H9 (cell line): ENCODE data around the gene HIBCH. TPM values are rescaled to one million over a fixed set of nuclear protein-coding genes. Genes with fewer than 3 reads are reported as not detected.

Experiments used
- DNase-seq: peaks from one replicate; pipeline ENCODE4 v3.0.0-alpha.2; 2017
- H2AFZ ChIP-seq: one replicate; pipeline ENCODE4 v1.6.1; 2013; ENCODE audit warnings: mild to moderate bottlenecking, low read length, control low read depth, moderate library complexity
- H2AK5ac ChIP-seq: 2 replicates; pipeline ENCODE4 v1.6.1; 2013; ENCODE audit warnings: low read length, control low read depth, mixed read lengths; ENCODE audit not compliant: insufficient read length
- H2BK120ac ChIP-seq: one replicate; pipeline ENCODE4 v1.6.1; 2013; ENCODE audit warnings: low read depth, mild to moderate bottlenecking, low read length, control low read depth, inconsistent platforms; ENCODE audit not compliant: poor library complexity, severe bottlenecking
- H2BK12ac ChIP-seq: 2 replicates; pipeline ENCODE4 v1.6.1; 2013; ENCODE audit warnings: low read length, control low read depth, mixed read lengths, low read depth; ENCODE audit not compliant: insufficient read length
- H2BK15ac ChIP-seq: 2 replicates; pipeline ENCODE4 v1.6.1; 2013; ENCODE audit warnings: low read depth, low read length, control low read depth
- H2BK20ac ChIP-seq: one replicate; pipeline ENCODE4 v1.6.1; 2013; ENCODE audit warnings: low read depth, mild to moderate bottlenecking, low read length, control low read depth, inconsistent platforms; ENCODE audit not compliant: poor library complexity, severe bottlenecking
- H2BK5ac ChIP-seq: 2 replicates; pipeline ENCODE4 v1.6.1; 2013; ENCODE audit warnings: low read length, control low read depth, mixed read lengths; ENCODE audit not compliant: insufficient read length
- H3K14ac ChIP-seq: 2 replicates; pipeline ENCODE4 v1.6.1; 2013; ENCODE audit warnings: low read length, control low read depth; ENCODE audit not compliant: insufficient read depth
- H3K18ac ChIP-seq: 2 replicates; pipeline ENCODE4 v1.6.1; 2013; ENCODE audit warnings: low read depth, mild to moderate bottlenecking, mixed read lengths, low read length, control low read depth; ENCODE audit not compliant: insufficient read length
- H3K23ac ChIP-seq: 2 replicates; pipeline ENCODE4 v1.6.1; 2013; ENCODE audit warnings: low read length, control low read depth, mixed read lengths, low read depth; ENCODE audit not compliant: insufficient read length
- H3K23me2 ChIP-seq: 2 replicates; pipeline ENCODE4 v1.6.1; 2013; ENCODE audit warnings: low read depth, mild to moderate bottlenecking, mixed read lengths, low read length, control low read depth; ENCODE audit not compliant: insufficient read length, poor library complexity, severe bottlenecking
- H3K27ac ChIP-seq: 2 replicates; pipeline ENCODE4 v1.5.1; 2013; ENCODE audit warnings: low read length, control low read depth, mixed read lengths, low read depth; ENCODE audit not compliant: insufficient read length
- H3K27me3 ChIP-seq: 2 replicates; pipeline ENCODE4 v1.6.1; 2013; ENCODE audit warnings: low read length, control low read depth, inconsistent platforms; ENCODE audit not compliant: insufficient read depth
- H3K4ac ChIP-seq: 2 replicates; pipeline ENCODE4 v1.6.1; 2013; ENCODE audit warnings: low read depth, mild to moderate bottlenecking, control low read depth, inconsistent platforms, low read length, moderate library complexity
- H3K4me1 ChIP-seq: 2 replicates; pipeline ENCODE4 v1.6.1; 2013; ENCODE audit warnings: low read length, control low read depth, inconsistent platforms; ENCODE audit not compliant: insufficient read depth
- H3K4me2 ChIP-seq: 2 replicates; pipeline ENCODE4 v1.6.1; 2013; ENCODE audit warnings: low read length, control low read depth, mixed read lengths; ENCODE audit not compliant: insufficient read length, insufficient read depth
- H3K56ac ChIP-seq: 2 replicates; pipeline ENCODE4 v1.6.1; 2013; ENCODE audit warnings: low read depth, mild to moderate bottlenecking, mixed read lengths, low read length, control low read depth; ENCODE audit not compliant: insufficient read length
- H3K79me1 ChIP-seq: 2 replicates; pipeline ENCODE4 v1.6.1; 2013; ENCODE audit warnings: low read depth, mild to moderate bottlenecking, moderate library complexity, low read length, control low read depth, inconsistent platforms; ENCODE audit not compliant: insufficient read depth, poor library complexity, severe bottlenecking
- H3K79me2 ChIP-seq: 2 replicates; pipeline ENCODE4 v1.6.1; 2013; ENCODE audit warnings: low read length, control low read depth, inconsistent platforms; ENCODE audit not compliant: insufficient read depth
- H3K9ac ChIP-seq: 2 replicates; pipeline ENCODE4 v1.6.1; 2013; ENCODE audit warnings: low read length, control low read depth, mixed read lengths; ENCODE audit not compliant: insufficient read length; ENCODE audit errors: extremely low read depth
- H3K9me3 ChIP-seq: one replicate; pipeline ENCODE4 v1.6.1; 2013; ENCODE audit warnings: low read depth, low read length, inconsistent platforms; ENCODE audit not compliant: control insufficient read depth
- H3T11ph ChIP-seq: one replicate; pipeline ENCODE4 v1.6.1; 2013; ENCODE audit warnings: mild to moderate bottlenecking, low read length, control low read depth, inconsistent platforms
- H4K20me1 ChIP-seq: one replicate; pipeline ENCODE4 v1.6.1; 2013; ENCODE audit not compliant: control insufficient read depth, insufficient read length, insufficient read depth
- H4K5ac ChIP-seq: 2 replicates; pipeline ENCODE4 v1.6.1; 2013; ENCODE audit warnings: low read depth, mild to moderate bottlenecking, mixed read lengths, low read length, control low read depth; ENCODE audit not compliant: insufficient read length
- H4K8ac ChIP-seq: replicated peaks from 2 replicates; pipeline ENCODE4 v1.6.1; 2013; ENCODE audit warnings: low read length, control low read depth, mixed read lengths, low read depth; ENCODE audit not compliant: insufficient read length
- H4K91ac ChIP-seq: 2 replicates; pipeline ENCODE4 v1.6.1; 2013; ENCODE audit warnings: low read depth, mild to moderate bottlenecking, moderate library complexity, mixed read lengths, low read length, control low read depth; ENCODE audit not compliant: insufficient read length
- H3K27ac Mint-ChIP-seq, 3 experiments: 2 replicates in 2 of 3; 3 replicates in 1 of 3; pipeline ENCODE4 v1.8.0; 2020 to 2021; ENCODE audit warnings: mixed read lengths in 3 of 3, mild to moderate bottlenecking in 1 of 3, moderate library complexity in 1 of 3
- H3K27me3 Mint-ChIP-seq: 2 replicates; pipeline ENCODE4 v1.8.0; 2021; ENCODE audit warnings: low read depth, mild to moderate bottlenecking, moderate library complexity, mixed read lengths
- H3K36me3 Mint-ChIP-seq, 3 experiments: 2 replicates in 2 of 3; 3 replicates in 1 of 3; pipeline ENCODE4 v1.8.0; 2020 to 2021; ENCODE audit warnings: low read depth in 3 of 3, mixed read lengths in 3 of 3; ENCODE audit not compliant: insufficient read depth in 1 of 3
- H3K4me1 Mint-ChIP-seq, 2 experiments: 2 replicates each; pipeline ENCODE4 v1.8.0; 2020; ENCODE audit warnings: mixed read lengths in 2 of 2
- H3K4me3 Mint-ChIP-seq, 2 experiments: 2 replicates in 1 of 2; 3 replicates in 1 of 2; pipeline ENCODE4 v1.8.0; 2020 to 2021; ENCODE audit warnings: mild to moderate bottlenecking in 2 of 2, mixed read lengths in 2 of 2, moderate library complexity in 1 of 2
- H3K9me3 Mint-ChIP-seq, 2 experiments: 2 replicates in 1 of 2; 3 replicates in 1 of 2; pipeline ENCODE4 v1.8.0; 2020; ENCODE audit warnings: mild to moderate bottlenecking in 2 of 2, mixed read lengths in 2 of 2, moderate library complexity in 1 of 2
- WGBS: extraction: QIAGEN DNeasy Blood & Tissue Kit; methylation state at CpG from one replicate; pipeline ENCODE4 v1.1.7; 2013; ENCODE audit warnings: missing lambda C conversion rate, low lambda C conversion rate, mixed read lengths; ENCODE audit not compliant: insufficient read length; ENCODE audit errors: extremely low coverage; 5-methylcytosine and 5-hydroxymethylcytosine counted together
- total RNA-seq: library from RNA; stranded (reverse); gene quantifications from 2 replicates; pipeline ENCODE4 v1.2.1, GENCODE V29; 2021
- TF ChIP-seq, protein P1 (sequence below): fragments of 200-600 bp; sonication (generic); conservative IDR thresholded peaks from 3 replicates; pipeline ENCODE4 v1.8.0; 2021; ENCODE audit warnings: antibody characterized with exemption, mild to moderate bottlenecking

The HIBCH gene
- total RNA-seq, 1 experiment from 2014 or later, result 28.0 TPM

DNA sequence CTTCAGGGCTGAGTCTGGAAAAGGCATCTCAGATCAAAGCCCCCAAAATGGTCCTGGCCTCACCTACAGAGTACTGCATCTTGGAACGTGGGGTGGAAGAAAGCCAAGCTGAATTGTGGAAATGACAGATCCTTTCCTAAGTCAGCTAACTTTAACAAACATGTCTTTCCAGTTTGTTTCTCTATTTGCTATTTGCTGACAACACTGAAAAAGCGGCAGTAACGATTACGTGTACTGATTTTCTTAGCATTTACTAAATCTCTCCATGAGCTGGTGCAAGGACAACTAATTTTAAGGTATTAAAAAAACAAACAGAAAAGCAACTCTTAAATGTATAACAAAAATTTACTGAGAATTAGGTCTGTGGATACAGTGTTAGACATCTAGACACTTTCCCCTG is 1.1 kb downstream of the HIBCH start:
- Histone ChIP-seq H3K79me1 (peaks cover 5% of the 10 kb centered on the region), H4K20me1 (no peaks in the 10 kb centered on the region), H2AFZ (no peak overlapping the region), H3K23me2 (peaks cover 5% of the 10 kb centered on the region), H3K4me2 (peak overlapping the region; percentile 76), H2BK120ac (no peak overlapping the region), H3K18ac (no peak overlapping the region), H3K27me3 (no peaks in the 10 kb centered on the region), H2AK5ac (no peak overlapping the region), H3K4me1 (no peaks in the 10 kb centered on the region), H3K27ac (no peak overlapping the region), H4K5ac (no peak overlapping the region), H3K14ac (no peak overlapping the region), H2BK15ac (no peak overlapping the region), H2BK5ac (no peak overlapping the region), H3T11ph (no peak overlapping the region), H4K8ac (no peak overlapping the region), H3K56ac (no peak overlapping the region), H3K23ac (no peak overlapping the region), H3K9ac (no peak overlapping the region), H3K4ac (no peak overlapping the region), H3K79me2 (no peaks in the 10 kb centered on the region; the same call in 1 of the 2 replicates), H4K91ac (no peak overlapping the region), H3K9me3 (no peaks in the 10 kb centered on the region), H2BK20ac (no peak overlapping the region), H2BK12ac (no peak overlapping the region)
- peaks cover 0 to 5% (median 3%) of the 10 kb centered on the region in 3 experiments; a peak in 2 of 7 replicates for H3K36me3 Mint-ChIP-seq
- H3K4me3 Mint-ChIP-seq, result peak overlapping the region; percentile 94
- no CpG with 5 or more reads among the region's 4 CpGs for WGBS
- H3K27me3 Mint-ChIP-seq, result no peaks in the 10 kb centered on the region
- no peak for DNase-seq
- TF ChIP-seq, protein P1, sequence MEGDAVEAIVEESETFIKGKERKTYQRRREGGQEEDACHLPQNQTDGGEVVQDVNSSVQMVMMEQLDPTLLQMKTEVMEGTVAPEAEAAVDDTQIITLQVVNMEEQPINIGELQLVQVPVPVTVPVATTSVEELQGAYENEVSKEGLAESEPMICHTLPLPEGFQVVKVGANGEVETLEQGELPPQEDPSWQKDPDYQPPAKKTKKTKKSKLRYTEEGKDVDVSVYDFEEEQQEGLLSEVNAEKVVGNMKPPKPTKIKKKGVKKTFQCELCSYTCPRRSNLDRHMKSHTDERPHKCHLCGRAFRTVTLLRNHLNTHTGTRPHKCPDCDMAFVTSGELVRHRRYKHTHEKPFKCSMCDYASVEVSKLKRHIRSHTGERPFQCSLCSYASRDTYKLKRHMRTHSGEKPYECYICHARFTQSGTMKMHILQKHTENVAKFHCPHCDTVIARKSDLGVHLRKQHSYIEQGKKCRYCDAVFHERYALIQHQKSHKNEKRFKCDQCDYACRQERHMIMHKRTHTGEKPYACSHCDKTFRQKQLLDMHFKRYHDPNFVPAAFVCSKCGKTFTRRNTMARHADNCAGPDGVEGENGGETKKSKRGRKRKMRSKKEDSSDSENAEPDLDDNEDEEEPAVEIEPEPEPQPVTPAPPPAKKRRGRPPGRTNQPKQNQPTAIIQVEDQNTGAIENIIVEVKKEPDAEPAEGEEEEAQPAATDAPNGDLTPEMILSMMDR, result no peak
- no peaks in the 10 kb centered on the region for H3K9me3 Mint-ChIP-seq
- peaks cover 11% of the 10 kb centered on the region in 2 experiments for H3K4me1 Mint-ChIP-seq
- no peak overlapping the region for H3K27ac Mint-ChIP-seq
